Measurements from ENCODE around the gene PHC2.

Gene PHC2

GRCh38 chr1:33414879-33415278 is 16.0 kb downstream of the PHC2 start:
- DNase-seq = no peak

DNA sequence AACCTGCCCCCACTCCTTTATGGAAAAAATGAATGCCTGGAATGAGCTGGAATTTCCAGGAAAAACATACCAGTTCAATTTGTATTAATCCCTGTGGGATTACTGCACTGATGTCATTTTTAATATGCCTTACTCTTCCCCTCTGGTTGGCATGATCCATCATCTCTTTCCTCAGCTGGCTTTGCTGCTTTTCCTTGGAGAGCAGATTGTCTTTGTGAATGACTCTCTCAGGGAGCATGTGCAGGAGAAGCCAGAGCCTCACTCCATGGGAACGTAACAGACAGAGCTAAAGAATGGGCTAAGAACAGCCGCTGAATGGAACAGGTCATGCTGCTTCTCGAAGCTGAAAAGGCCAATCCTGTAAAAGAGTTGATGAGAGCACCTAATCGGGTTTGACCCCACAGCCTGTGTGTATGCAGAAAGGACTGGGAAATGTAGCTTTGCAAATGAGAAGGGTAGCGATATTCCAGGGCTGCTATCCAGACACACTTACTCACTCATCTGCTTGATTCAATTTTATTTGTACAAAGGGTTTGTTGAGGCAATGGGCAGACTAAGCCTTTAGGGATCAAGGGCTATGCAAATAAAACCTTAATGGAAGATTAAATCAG is 20.7 kb downstream of the PHC2 start:
- peak; percentile 73 for DNase-seq

DNA sequence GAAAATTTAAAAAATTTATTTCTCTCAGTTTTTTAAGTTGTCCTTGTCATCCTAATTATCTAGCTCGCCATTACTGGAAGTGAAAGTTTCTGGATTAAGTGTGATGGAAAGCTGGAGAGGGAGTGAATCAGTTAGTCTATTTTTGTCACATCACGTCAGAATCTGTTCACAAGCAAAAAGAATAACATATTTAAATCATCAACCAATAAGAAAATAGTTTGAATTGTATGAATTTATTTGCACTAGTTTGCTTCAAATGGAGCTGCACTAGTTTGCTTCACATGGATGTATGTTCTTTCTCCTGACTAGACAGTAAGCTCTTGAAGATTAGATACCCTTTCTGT is 22.8 kb downstream of the PHC2 start:
- no peak for DNase-seq

DNA sequence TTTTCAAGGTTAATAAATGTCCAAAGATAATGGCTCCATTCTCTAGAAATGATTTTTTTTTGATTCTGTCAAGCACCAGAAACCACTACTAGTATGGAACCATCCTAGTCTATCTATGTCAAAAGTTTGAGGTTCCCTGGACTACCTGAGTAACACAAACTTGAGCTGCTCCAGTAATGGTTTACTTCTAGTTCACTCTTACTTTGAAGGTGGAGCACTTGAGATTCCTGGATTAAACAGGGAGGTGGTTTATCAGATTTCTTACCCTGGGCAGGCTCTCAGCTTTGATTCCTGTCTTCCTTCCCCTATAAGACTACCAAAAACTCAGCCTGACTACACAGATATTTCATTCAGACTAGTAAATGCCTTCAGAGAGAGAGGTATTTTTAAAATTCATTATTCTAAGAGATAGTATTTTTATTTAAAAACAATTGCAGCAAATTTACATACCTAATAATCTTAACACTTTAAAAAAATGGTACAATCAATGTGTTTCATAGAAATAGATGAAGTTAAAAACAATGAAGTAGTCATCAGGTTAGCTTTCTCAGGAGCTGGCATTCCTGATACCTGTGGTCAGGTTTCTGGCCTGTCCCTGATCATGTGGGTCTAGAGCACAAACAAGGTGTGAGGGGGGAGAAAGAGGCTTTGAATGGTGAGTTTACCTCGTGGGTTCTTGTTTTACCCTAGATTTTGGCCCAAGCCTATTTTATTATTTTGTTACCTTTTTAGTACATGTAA is 23.4 kb downstream of the PHC2 start:
- no peak for DNase-seq

DNA sequence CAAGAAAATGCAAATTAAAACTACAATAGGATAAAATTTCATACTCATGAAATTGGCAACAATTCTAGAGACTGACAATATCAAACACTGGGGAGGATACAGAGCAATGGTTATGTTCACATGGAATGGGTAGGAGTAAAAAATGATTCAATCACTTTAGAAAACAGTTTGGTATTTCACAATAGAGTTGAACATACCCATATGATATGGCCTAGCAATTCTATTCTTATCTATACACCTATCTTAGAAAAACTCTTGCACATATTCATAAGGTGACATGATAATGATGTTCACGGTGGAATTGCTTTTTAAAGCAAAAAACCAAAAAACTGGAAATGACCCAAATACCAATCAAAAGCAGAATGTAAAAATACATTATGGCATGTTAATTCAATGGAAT is 28.7 kb downstream of the PHC2 start:
- DNase-seq = no peak

DNA sequence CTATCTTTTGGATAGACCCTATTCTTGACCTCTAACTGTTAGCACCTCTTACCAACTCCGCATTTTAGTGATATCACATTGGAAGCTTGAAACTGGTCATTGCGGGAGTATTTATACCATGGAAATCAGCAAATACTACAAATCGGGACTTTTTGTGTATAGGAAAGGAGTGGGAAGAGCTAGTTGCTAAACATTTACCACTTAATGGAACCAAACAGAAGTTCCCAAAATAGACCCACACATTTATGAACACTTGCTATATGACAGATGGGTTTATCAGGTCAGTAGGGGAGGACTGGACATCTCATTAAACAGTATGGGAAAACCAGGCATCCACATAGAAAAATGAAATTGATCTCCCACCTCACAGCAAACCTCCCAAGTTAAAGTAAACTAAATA is 29.4 kb downstream of the PHC2 start:
- no peak for DNase-seq

- no peak for DNase-seq
Measured at GRCh38 chr1:33400153-33400911, 30.6 kb downstream of the PHC2 start.

DNA sequence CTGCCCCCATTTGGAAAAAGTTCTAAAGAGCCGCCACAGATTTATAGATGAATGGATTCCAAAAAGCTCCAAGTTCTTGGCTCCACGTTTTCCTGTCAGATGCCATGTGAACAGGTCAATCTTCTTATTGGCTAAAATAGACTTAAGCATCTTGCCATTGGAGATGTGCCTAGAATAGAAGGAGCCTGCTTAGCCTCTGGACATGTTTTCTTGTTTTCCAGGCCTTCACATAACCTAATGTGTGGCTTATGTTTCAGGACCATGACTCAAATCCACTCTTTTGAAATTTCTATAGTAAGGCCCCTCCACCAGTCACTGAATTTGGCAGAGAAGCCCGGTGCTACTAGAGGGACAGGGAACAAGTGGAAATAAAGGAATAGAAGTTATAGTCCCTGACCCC is 31.5 kb downstream of the PHC2 start:
- DNase-seq = no peak

DNA sequence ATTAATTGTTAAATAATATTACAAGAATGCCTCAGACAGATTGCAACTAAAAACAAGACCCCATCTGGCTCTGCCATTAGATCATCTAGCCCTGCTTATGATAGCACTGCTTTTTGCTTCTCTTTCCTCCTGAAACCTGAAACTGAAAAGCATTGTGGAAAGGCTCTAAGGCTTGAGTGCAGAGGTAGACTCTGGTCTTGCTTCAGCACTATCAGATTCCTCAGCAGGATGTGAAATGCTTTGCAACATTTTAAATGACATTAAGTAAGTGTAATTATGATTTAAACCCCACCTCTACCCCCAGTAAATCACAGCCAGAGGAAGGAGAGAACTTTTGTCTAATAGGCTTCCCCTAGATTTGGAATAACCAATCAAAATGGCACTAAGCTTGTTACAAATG is 32.9 kb downstream of the PHC2 start:
- DNase-seq = no peak

- no peak for DNase-seq
Measured at GRCh38 chr1:33397125-33397506, 33.8 kb downstream of the PHC2 start.

DNA sequence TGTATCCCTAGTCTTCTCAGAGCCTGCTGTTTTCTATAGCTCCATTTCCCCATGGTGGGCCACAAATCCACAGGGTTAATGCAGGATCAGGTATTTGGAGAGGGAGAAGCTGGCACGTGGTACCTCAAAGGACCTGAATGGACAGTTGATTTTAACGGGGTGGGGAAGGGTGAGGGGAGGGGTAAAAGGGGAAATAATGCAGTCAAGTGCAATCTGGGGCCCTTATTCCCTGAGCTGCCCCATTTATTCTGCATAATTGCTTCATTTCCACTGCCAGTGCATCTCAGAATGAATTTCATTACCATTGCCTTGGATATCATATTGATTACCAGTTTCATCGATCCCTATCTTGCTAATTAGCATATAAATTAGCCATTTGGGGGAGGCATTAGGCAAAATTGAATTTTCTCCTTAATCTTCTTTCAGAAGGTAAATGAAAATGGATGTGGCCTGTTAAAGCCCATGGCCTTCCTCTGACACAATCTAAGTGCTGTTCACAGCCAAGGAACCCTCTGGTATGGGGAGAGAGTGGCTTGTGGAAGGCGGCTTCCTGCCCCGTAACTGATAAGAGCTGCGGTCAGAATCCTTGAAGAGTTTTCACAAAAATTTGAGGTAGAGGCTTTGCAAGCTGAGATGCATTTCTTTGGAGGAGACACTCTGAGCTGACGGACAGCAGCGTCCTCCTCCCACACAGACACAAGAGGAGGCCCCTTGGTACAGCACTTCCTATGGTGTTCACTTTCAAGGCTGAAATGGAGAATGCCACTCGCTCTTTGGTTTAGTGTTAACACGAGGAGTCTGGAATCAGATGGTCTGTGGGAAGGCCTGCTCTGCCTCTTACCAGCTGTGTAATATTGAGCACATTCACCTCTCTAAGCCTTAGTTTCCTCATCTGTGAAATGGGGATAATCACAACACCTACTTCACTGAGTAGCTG is 34.4 kb downstream of the PHC2 start:
- DNase-seq = no peak

DNA sequence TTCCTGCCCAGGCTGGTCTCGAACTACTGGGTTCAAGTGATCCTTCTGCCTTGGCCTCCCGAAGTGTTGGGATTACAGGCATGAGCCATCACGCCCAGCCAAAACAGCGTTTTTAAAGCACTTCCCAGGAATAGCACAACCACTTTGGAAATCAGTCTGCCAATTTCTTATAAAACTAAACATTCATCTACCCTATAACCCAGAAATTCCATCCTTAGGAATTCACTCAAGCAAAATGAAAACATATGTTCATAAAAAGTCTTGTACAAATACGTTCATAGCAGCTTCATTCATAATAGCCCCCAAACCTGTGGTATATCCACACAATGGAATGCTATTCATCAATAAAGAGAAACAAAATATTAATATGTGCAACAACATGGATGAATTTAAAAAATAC is 36.1 kb downstream of the PHC2 start:
- DNase-seq = no peak

DNA sequence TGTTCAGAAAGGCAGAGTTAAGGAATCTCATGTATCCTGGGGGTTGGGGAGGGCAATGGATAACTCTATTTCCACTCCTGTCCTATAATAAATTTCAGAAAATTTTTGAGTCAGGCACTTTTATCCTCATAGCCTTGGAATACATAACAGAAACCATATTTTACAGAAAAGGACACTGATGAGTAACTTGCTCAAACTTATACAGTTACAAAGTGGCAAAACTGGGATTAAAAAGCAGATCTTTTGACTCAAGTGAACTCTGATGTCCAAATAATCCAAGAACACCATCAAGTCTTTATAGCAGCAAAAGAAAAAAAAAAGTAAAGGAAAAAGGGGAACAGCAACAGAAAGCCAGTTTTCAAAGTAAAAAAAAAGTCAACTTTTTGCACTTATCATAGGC is 36.9 kb downstream of the PHC2 start:
- DNase-seq = no peak

DNA sequence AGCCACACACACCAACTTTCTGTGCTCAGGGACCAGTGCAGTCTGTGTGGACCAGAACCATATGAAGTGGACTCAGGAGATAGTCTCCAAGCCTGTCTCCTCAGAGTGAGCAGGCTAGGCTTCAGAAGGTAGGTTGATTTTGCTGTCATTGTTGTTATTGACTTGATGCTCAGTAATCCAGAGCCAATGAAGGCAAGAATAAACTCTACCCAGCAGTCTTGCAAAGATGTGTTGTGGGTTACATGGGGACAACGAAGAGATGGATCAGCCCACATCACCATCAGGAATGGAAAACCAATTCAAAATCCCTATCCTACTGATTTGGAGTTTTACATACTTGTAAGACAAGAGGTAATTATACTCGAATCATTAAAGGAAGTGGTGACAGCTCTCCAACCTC is 37.4 kb downstream of the PHC2 start:
- no peak for DNase-seq

GRCh38 chr1:33392639-33393038 is 38.3 kb downstream of the PHC2 start:
- peak; percentile 64 for DNase-seq

GRCh38 chr1:33392206-33392605 is 38.7 kb downstream of the PHC2 start:
- no peak for DNase-seq

DNA sequence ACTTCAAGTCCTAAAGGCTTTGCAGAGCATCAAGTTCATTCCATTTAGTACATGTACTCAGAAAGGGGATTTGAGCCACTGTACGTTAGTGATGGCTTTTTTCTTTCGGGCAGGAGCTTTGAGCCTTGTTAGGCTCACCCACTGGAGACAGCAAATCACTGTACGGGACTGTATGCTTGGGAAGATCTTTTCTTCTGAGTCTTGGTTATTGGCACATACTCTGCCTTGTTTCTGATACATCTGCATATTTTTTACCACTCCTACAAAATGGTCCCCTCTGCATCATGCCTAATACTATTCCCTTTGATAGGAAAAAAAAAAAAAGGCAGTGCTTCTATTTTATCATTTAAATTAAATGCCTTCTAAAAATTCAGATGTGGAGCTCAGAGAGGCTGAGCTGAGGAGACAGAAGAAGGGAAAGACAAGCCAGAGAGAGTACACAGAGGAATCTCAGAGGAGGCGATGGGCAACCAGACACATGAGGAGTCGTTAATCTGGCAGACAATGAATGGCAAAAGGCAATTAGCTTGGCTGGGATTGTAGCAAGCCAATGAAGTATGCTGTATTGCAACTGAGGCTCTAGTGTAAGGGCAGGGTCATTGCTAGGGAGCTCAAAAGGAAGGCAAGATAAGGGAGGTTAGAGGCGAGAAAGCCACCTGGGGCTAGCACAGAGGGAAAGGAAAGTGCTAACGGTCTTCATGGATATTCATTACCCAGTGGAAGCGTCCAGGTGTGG is 39.4 kb downstream of the PHC2 start:
- DNase-seq = no peak

- no peak for DNase-seq
Measured at GRCh38 chr1:33390542-33390941, 40.4 kb downstream of the PHC2 start.

- peak; percentile 62 for DNase-seq
Measured at GRCh38 chr1:33388805-33389771, 41.8 kb downstream of the PHC2 start.

DNA sequence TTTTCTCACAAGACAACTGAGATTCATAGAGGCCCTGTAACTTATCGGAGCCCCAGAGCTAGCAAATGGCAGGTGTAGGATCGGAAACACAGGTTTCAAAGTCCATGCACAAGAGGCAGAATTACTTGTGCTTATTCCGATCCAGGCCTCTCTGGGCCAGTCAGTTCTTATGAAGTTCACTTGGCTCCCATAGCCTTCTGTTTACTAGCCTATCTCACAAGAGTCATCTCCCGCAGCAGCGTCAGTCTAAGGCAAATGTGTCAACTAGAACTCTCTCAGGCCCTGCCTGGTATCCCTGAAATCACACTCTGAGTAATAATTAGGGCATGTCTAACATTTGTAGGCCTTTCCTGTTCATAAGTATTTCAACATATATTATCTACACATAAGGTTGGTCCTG is 43.3 kb downstream of the PHC2 start:
- DNase-seq = no peak

DNA sequence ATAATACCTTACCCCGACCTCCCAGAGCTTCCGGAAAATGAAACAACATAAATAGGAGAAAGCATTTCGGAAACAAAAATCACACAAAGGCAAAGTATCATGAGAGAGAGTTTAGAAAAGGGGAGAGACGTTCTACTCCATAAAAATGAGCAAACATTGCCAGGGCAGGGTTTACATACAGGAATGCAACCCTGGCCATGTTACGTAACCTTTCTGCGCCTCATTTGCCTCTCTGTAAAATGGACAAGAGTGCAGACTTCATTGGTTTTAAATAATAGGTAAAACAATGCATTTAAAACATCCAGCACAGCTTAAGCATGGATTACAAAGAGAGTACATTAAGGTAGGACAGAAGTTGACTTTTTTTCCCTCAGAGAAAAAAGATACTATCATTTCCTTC is 45.6 kb downstream of the PHC2 start:
- DNase-seq = no peak

Measured in retina (tissue), 1 donor.